K562 (cell line): ENCODE data around the gene KRT72. TPM values are rescaled to one million over a fixed set of nuclear protein-coding genes. Genes with fewer than 3 reads are reported as not detected.

Experiments used
- ATAC-seq: fragments of 200-7000 bp; cut with Tn5 transposase; 3 replicates; pipeline ENCODE4 v1.9.1; 2020; ENCODE audit warnings: moderate library complexity
- BruUV-seq: library from RNA; stranded (reverse); fragments of 400-500 nt; replicated peaks from 2 replicates; lab custom pipeline; 2021; lab: Mats Ljungman, UMichigan
- CTCF ChIA-PET: fragments of 300-600 bp; formaldehyde crosslinking; extraction: SDS; loops from one replicate; lab custom pipeline; 2021; ENCODE audit warnings: low intra/inter-chr PET ratio; lab: Yijun Ruan, JAX
- POLR2A ChIA-PET: fragments of 300-600, 350-650 bp; sonication (Branson Sonifier 250); formaldehyde crosslinking; extraction: SDS; loops from one replicate; lab custom pipeline; 2021; ENCODE audit warnings: antibody characterized with exemption, inconsistent platforms; lab: Yijun Ruan, JAX
- DNase-seq, 4 experiments: peaks; one replicate each; pipeline versions ENCODE4 v3.0.0 to v3.0.0-alpha.2; 2011 to 2018; ENCODE audit warnings: low spot score in 3 of 4, mixed read lengths in 3 of 4; ENCODE audit errors: extremely low read depth in 1 of 4
- FAIRE-seq: peaks from 2 replicates; lab custom pipeline; 2011; peaks lifted over from hg19 to GRCh38; lab: Jason Lieb, UNC
- H2AFZ ChIP-seq: 2 replicates; pipeline ENCODE4 v1.6.0; 2011; ENCODE audit warnings: low read depth, low read length, control low read depth, inconsistent platforms
- H3K27ac ChIP-seq: fragments of 200-600 bp; 3 replicates; pipeline ENCODE4 v1.8.0; 2011; ENCODE audit warnings: low read depth, mild to moderate bottlenecking, control low read depth, inconsistent platforms, low read length, moderate library complexity, mixed read lengths; ENCODE audit errors: extremely low read depth
- H3K27me3 ChIP-seq, 2 experiments: fragments of 300-600 bp in 1 of 2; 2 replicates in 1 of 2; 3 replicates in 1 of 2; pipeline versions ENCODE4 v1.6.0 to v1.8.0; 2011; ENCODE audit warnings: inconsistent platforms in 2 of 2, low read length in 2 of 2, mild to moderate bottlenecking in 1 of 2, mixed read lengths in 1 of 2, moderate library complexity in 1 of 2; ENCODE audit not compliant: control insufficient read depth in 2 of 2, insufficient read depth in 2 of 2
- H3K36me3 ChIP-seq: fragments of 300-600 bp; 3 replicates; pipeline ENCODE4 v1.8.0; 2011; ENCODE audit warnings: mild to moderate bottlenecking, low read length, inconsistent platforms; ENCODE audit not compliant: control insufficient read depth, insufficient read depth
- H3K4me1 ChIP-seq, 2 experiments: fragments of 200-600 bp in 1 of 2; replicated peaks in 1 of 2; 2 replicates in 1 of 2; 3 replicates in 1 of 2; pipeline versions ENCODE4 v1.5.1 to v1.8.0; 2011; ENCODE audit warnings: inconsistent platforms in 2 of 2, low read length in 2 of 2, mild to moderate bottlenecking in 1 of 2, mixed read lengths in 1 of 2, moderate library complexity in 1 of 2; ENCODE audit not compliant: control insufficient read depth in 2 of 2, insufficient read depth in 2 of 2
- H3K4me2 ChIP-seq: 2 replicates; pipeline ENCODE4 v1.6.1; 2011; ENCODE audit warnings: low read length, control low read depth, inconsistent platforms, mixed read lengths; ENCODE audit not compliant: insufficient read depth
- H3K4me3 ChIP-seq: fragments of 200-600 bp; sonication (generic), shearing (Covaris generic); 2 replicates; pipeline ENCODE4 v1.5.1; 2016; ENCODE audit warnings: control low read depth, inconsistent platforms
- H3K79me2 ChIP-seq: fragments of 200-600 bp; 3 replicates; pipeline ENCODE4 v1.8.0; 2011; ENCODE audit warnings: low read length, inconsistent platforms; ENCODE audit not compliant: control insufficient read depth, insufficient read depth
- H3K9ac ChIP-seq, 2 experiments: 2 replicates each; pipeline versions ENCODE4 v1.6.0 to v1.6.1; 2011; ENCODE audit warnings: low read depth in 2 of 2, low read length in 2 of 2, control low read depth in 1 of 2, inconsistent platforms in 1 of 2, mild to moderate bottlenecking in 1 of 2, mixed read lengths in 1 of 2; ENCODE audit not compliant: insufficient read depth in 1 of 2
- H3K9me1 ChIP-seq: one replicate; pipeline ENCODE4 v1.6.0; 2011; ENCODE audit warnings: inconsistent platforms, mild to moderate bottlenecking, low read length, moderate library complexity; ENCODE audit not compliant: control insufficient read depth, insufficient read depth
- H3K9me3 ChIP-seq: replicated peaks from 2 replicates; pipeline ENCODE4 v1.5.1; 2011; ENCODE audit warnings: low read depth, low read length, inconsistent platforms; ENCODE audit not compliant: control insufficient read depth, insufficient read depth
- H4K20me1 ChIP-seq: replicated peaks from 2 replicates; pipeline ENCODE4 v1.6.1; 2011; ENCODE audit warnings: low read length, inconsistent platforms, mixed read lengths; ENCODE audit not compliant: control insufficient read depth, insufficient read depth
- CREB3L1 ChIP-seq: fragments of 450-650 bp; IDR thresholded peaks from 2 replicates; pipeline ENCODE4 v1.6.1; 2014; ENCODE audit warnings: low read depth, mild to moderate bottlenecking, moderate library complexity, borderline replicate concordance
- DEAF1 ChIP-seq: fragments of 450-650 bp; formaldehyde crosslinking; IDR thresholded peaks from 2 replicates; pipeline ENCODE4 v1.4.0; 2020; ENCODE audit warnings: mild to moderate bottlenecking, moderate library complexity
- FIP1L1 ChIP-seq: fragments of 200-400 bp; formaldehyde crosslinking; IDR thresholded peaks from 2 replicates; pipeline ENCODE4 v1.6.1; 2018; ENCODE audit warnings: mild to moderate bottlenecking, low read depth, low read length; ENCODE audit not compliant: poor library complexity, severe bottlenecking
- FOXP1 ChIP-seq: sonication (generic); formaldehyde crosslinking; IDR thresholded peaks from 2 replicates; pipeline ENCODE4 v1.8.0; 2022; ENCODE audit warnings: mild to moderate bottlenecking, missing genetic modification reagents
- HDAC3 ChIP-seq: fragments of 450-650 bp; IDR thresholded peaks from 2 replicates; pipeline ENCODE4 v1.6.1; 2018; ENCODE audit warnings: borderline replicate concordance, mild to moderate bottlenecking, moderate library complexity; ENCODE audit not compliant: partially characterized antibody
- HMGN3 ChIP-seq: IDR thresholded peaks from 2 replicates; pipeline ENCODE4 v1.6.1; 2011; ENCODE audit warnings: borderline replicate concordance, low read depth, mild to moderate bottlenecking, mixed read lengths, low read length; ENCODE audit not compliant: insufficient read length; ENCODE audit errors: extremely low read depth
- KLF16 ChIP-seq: IDR thresholded peaks from 2 replicates; pipeline ENCODE4 v1.6.1; 2016; ENCODE audit warnings: antibody characterized with exemption
- MAX ChIP-seq: sonication (generic); formaldehyde crosslinking; IDR thresholded peaks from 2 replicates; pipeline ENCODE4 v1.9.0; 2022; ENCODE audit warnings: mild to moderate bottlenecking, missing genetic modification reagents
- TFAP4 ChIP-seq: sonication (generic); formaldehyde crosslinking; IDR thresholded peaks from 2 replicates; pipeline ENCODE4 v1.8.0; 2022; ENCODE audit warnings: missing genetic modification reagents, mild to moderate bottlenecking, moderate library complexity, borderline replicate concordance
- UBTF ChIP-seq, 2 experiments: IDR thresholded peaks; 2 replicates each; pipeline ENCODE4 v1.6.1; 2012; ENCODE audit warnings: improper control_type of control experiment in 2 of 2, low read depth in 2 of 2, low read length in 2 of 2, borderline replicate concordance in 1 of 2
- ZNF274 ChIP-seq: IDR thresholded peaks from 2 replicates; pipeline ENCODE4 v1.6.1; 2011; ENCODE audit warnings: low read depth, mild to moderate bottlenecking, low read length, moderate library complexity, borderline replicate concordance
- ZNF785 ChIP-seq: fragments of 250-450 bp; sonication (Bioruptor Pico); IDR thresholded peaks from 2 replicates; pipeline ENCODE4 v1.4.0; 2020; ENCODE audit warnings: mild to moderate bottlenecking
- WGBS: fragments of 100-300 bp; shearing (Covaris generic); methylation state at CpG from one replicate; pipeline ENCODE4 v1.1.6; 2016; ENCODE audit warnings: low coverage, mixed read lengths; ENCODE audit not compliant: insufficient coverage; ENCODE audit errors: missing lambda C conversion rate; 5-methylcytosine and 5-hydroxymethylcytosine counted together
- in situ Hi-C: fragments of 300-500 bp; cut with MboI; formaldehyde crosslinking; loops from 4 replicates; pipeline ENCODE4 v1.15.0; 2018; ENCODE audit warnings: inconsistent platforms, mixed read lengths
- intact Hi-C: fragments of 100-400 bp; cut with micrococcal nuclease; formaldehyde crosslinking; loops from 2 replicates; pipeline ENCODE4 v1.14.2; 2022
- polyA plus RNA-seq, 8 experiments: library from polyadenylated mRNA; depleted of rRNA in 4 of 8; stranded (reverse) in 5 of 8; unstranded in 3 of 8; fragments of >200 nt; fragmentation: Nextera tagmentation in 2 of 8; fragmentation: Illumina TruSeq in 1 of 8; extraction: Ambion mirVana in 2 of 8; extraction: Trizol in 1 of 8; gene quantifications; 2 replicates each; pipeline versions ENCODE4 v1.2.1 to v1.2.3, GENCODE V29; 2011 to 2014; ENCODE audit warnings: inconsistent platforms in 1 of 8, missing spikeins in 1 of 8
- total RNA-seq, 7 experiments: library from RNA; depleted of rRNA in 6 of 7; stranded (reverse); fragments of >200 nt in 6 of 7; fragmentation: Illumina TruSeq in 2 of 7; extraction: Trizol in 2 of 7; gene quantifications; 2 replicates each; pipeline versions ENCODE4 v1.2.1 to v1.2.3, GENCODE V29; 2011 to 2021; ENCODE audit warnings: low replicate concordance in 1 of 7

The KRT72 gene
- total and polyA plus RNA-seq, 9 of the 15 experiments (the other 6 are each of a cell fraction or from before 2014, with no cell fraction given) = not detected

GRCh38 chr12:52608161-52608560, 6.9 kb upstream of the KRT72 start:
- Histone ChIP-seq H3K4me3 (no peak overlapping the region), H3K9ac (no peak overlapping the region), H3K4me1 (peaks cover 6 to 7% of the 10 kb centered on the region in 2 experiments; a peak in 4 of 5 replicates), H3K27me3 (peaks cover 0 to 15% of the 10 kb centered on the region in 2 experiments; a peak in 2 of 5 replicates), H3K27ac (no peak overlapping the region), H3K79me2 (no peaks in the 10 kb centered on the region), H3K9me3 (no peaks in the 10 kb centered on the region), H3K36me3 (no peaks in the 10 kb centered on the region), H3K9me1 (no peaks in the 10 kb centered on the region), H4K20me1 (0 out of 2 replicates have a peak, but pooled peaks cover 2% of the 10 kb centered on the region), H3K4me2 (no peak overlapping the region), H2AFZ (no peak overlapping the region)
- 20% methylated on average over 6 of the region's 6 CpGs for WGBS
- DNase-seq (no peak), ATAC-seq (no peak), FAIRE-seq (no peak)
- in situ Hi-C loops = no loop called here
- BruUV-seq = no TSS peak
- intact Hi-C loops = no loop called here
- POLR2A ChIA-PET = interaction anchor here (1.2 to 1.4 kb wide), 2 partner anchors 11 to 26 kb away, joined by 4 to 5 read pairs; no protein-coding TSS in a partner anchor
- CTCF ChIA-PET = no interaction called here
- TF ChIP-seq ZNF274 (no peak), FOXP1 (no peak), MAX (CRISPR knock-in tag) (no peak), HMGN3 (no peak), UBTF (IDR thresholded peaks at IDR 0.05; ENCODE audit: borderline replicate concordance in 1 of 2, low read depth in 2 of 2, low read length in 2 of 2) (no peak), KLF16 (no peak), TFAP4 (CRISPR knock-in tag) (no peak), HDAC3 (no peak), FIP1L1 (no peak), ZNF785 (CRISPR knock-in tag) (no peak), DEAF1 (CRISPR knock-in tag) (no peak), CREB3L1 (no peak)
